Measurements from ENCODE around the gene SLC22A1.
"Not testable (repeated sequence)": the region's sequence is repeated elsewhere in the genome, so short reads cannot be mapped to it uniquely, and the experiment has no call there.

SLC22A1 gene

DNA sequence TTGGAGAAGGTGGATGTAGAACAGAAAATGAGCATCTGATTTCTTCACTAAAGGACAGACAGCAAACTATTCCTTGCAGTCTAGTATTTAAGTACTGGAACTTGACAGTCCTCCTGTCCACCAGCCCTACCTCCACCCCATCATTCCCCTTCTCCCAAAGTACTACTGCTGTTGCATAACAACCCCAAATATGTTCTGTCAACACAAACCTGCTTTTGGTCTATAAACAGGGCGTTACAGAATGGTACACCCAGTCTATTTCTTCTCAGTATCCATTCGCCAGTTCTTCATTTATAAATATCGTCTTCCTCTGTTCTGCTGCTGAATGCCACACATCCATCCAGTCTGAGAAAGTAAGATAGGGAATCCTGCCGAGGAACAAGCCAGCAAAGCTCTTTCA lies 27.7 kb upstream of the SLC22A1 start:
- DNase-seq (ENCODE audit: low read depth) = no peak

DNA sequence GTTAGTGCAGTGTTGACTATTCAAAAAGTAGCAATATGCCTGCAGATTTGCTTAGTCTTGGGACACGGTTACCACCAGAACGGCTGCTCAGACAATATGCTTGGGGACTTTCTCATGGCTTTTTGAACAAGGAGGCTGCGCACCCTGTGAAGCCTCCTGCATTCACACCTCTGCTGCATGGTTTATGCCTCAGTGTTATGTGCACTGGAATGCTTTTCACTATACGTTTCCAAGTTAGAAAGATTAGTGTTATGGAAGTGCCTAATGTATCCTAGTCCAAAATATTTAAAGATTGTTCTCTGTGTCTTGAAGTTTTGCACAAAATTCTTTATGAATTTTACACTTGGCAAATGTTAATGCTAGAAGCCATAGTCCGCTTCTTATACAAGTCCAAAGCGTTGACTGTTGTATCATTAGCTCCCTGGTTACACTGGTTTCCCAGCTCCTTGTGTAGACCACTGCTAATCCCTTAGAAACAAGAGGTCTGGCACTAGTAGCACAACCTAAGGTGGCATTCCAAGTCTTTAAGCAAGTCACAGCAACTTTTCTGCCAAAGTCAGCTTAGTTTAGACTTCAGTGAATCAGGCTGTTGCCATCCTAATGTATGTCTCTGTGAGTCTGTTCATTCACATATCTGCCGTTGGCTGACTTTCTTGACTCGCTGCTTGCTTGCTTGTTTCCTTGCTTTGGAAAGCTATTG lies 26.3 kb upstream of the SLC22A1 start:
- DNase-seq (ENCODE audit: low read depth) = no peak

DNA sequence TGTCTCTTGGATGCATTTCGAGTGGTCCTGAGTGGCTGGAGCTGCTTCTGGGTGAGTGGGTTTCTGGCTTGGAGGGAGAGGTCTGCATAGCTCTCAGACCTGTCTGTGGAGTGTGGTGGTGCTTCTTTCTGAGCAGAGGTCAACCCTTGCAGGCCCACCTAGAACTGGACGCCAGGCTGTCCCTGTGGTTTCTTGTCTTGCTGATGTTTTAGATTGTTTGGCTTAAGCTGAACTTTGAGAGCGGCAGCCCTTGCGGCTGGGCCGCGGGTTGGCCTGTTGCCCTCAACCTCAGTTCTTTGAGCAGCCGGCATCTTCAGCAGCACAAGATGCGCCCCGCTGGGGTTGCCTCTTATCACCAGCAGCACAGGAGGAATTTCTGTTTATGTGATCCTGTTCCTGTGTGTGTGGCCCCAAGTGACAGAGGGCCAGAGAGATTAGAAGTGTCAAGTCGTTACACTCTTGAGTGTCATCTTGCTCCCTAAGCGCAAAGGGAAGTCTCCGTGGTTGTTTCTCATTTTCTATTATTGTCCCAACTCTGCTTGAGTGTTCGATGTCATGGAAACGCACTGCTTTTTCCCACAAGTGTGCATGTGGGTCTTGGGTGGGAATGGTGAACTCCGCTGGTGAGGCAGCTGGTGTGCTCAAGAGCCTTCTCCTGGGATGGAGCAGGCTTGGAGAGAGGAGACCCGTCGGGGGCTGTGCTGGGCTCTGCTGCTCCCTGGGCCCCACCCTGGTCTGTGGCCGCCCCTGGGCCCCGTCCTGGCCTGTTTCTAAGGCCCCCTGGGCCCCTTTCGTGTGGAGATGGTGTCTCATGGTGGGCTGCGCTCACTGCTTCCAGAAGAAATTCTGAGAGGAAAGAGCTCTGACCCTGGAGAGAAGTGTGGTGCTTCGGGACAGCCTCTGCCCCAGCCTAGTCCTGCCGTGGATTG lies 20.1 kb upstream of the SLC22A1 start:
- no peak for DNase-seq (ENCODE audit: low read depth)

DNA sequence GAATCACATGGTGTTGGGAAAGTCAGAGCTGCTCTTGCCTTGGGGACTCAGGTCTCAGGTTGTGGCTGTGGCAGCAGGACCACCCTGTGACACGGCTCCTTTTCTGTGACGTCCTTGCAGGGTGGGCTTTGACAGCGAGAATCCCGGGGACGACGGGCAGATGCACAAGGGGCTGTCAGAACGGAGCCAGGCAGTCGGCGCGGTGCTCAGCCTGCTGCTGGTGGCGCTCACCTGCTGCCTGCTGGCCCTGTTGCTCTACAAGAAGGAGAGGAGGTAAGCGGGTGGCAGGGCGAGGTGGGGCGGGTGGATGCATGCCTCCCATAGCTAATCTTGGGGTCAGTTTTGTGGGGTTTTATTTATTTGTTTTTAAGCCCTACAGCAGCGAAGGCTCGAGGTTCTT lies 19.2 kb upstream of the SLC22A1 start:
- no peak for DNase-seq (ENCODE audit: low read depth)

DNA sequence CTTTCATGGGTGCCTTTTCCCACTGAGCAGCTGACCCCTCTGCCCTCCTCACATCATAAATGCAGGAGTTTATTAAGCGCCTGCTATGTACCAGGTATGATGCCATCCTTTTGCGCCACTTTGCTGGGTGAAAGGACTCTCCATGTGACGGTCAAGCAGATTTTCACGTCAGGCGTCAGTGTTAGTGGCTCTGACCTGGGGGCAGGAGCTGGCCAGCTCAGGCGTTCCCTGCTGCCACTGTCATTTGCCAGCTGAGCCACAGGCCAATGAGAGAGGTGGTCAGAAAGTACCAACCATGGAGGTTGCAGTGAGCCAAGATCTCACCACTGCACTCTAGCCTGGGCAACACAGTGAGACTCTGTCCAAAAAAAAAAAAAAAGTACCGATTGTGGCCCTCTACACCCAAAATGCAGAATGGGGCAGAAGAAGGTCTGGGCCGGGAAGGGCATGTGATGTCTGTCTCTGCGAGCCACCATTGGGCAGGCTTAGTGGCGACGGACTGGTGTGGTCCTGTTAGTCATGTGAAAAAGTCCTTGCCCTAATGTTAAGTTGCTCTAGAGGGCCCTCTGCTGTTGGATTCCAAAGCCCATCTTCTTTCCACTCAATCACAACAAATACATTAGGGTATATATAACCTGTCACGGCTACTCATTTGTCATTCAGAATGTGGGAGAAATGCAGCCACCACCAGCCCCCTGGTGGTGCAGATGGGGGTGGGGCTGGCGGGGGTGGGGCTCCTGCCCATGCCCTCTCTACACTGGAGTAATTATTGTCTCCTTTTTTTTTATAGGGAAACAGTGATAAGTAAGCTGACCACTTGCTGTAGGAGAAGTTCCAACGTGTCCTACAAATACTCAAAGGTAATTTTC lies 18.4 kb upstream of the SLC22A1 start:
- no peak for DNase-seq (ENCODE audit: low read depth)

DNA sequence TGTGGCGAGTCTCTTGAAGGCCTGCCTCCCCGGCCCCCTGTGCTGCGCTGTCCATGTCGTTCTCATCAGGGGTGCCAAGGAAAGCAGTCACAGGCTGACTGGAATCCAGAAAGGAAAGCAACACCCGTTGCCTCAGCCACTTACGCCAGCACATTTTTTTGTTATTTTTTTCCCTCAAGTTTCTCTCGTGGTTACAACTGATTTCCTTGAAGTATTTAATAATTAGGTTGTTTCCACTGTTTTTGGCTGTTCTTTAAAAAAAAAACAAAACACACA lies 17.9 kb upstream of the SLC22A1 start:
- no peak for DNase-seq (ENCODE audit: low read depth)

DNA sequence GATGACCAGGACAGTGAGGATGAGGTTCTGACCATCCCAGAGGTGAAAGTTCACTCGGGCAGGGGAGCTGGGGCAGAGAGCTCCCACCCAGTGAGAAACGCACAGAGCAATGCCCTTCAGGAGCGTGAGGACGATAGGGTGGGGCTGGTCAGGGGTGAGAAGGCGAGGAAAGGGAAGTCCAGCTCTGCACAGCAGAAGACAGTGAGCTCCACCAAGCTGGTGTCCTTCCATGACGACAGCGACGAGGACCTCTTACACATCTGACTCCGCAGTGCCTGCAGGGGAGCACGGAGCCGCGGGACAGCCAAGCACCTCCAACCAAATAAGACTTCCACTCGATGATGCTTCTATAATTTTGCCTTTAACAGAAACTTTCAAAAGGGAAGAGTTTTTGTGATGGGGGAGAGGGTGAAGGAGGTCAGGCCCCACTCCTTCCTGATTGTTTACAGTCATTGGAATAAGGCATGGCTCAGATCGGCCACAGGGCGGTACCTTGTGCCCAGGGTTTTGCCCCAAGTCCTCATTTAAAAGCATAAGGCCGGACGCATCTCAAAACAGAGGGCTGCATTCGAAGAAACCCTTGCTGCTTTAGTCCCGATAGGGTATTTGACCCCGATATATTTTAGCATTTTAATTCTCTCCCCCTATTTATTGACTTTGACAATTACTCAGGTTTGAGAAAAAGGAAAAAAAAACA lies 16.6 kb upstream of the SLC22A1 start:
- DNase-seq (ENCODE audit: low read depth) = no peak

DNA sequence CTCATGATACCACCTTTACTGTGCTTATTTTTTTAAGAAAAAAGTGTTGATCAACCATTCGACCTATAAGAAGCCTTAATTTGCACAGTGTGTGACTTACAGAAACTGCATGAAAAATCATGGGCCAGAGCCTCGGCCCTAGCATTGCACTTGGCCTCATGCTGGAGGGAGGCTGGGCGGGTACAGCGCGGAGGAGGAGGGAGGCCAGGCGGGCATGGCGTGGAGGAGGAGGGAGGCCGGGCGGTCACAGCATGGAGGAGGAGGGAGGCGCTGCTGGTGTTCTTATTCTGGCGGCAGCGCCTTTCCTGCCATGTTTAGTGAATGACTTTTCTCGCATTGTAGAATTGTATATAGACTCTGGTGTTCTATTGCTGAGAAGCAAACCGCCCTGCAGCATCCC lies 15.6 kb upstream of the SLC22A1 start:
- no peak for DNase-seq (ENCODE audit: low read depth)

DNA sequence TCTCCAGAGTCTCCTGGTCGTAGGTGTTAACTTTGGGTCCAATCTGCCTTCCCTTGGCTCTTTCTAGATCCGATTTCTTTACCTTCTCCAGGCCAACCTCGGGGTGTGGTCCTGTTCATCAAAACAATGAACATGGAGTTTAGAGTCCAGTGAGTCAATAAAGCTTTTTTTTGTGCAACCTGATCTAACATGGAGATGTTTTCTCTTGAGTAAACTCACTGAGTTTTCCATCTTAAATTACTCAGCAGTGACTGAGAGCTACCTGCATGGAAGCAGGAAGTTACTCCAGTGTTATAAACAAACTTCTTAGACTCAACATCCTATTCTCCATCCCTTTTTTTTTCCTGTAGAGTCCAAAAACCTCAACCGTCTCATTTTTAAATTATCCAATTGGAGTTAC lies 14.9 kb upstream of the SLC22A1 start:
- DNase-seq (ENCODE audit: low read depth) = no peak

DNA sequence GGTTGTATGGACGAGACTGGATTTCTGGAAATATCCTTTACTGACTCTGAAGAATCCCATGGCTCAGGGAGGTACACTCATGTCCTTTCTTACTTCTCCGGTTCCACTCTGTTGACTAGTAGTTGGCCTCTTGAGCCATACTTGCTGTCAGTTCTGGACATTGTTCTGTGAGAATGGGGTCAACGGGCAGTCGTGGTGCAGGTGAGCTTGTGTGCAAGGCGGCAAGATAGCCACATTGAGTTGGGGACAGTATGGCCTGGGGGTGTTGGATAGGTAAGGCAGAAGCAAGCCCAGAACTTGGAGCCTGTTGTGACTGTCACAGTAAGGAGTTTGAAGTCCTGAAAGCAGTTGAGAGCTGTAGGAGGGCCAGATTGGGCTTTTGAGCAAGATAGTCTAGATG lies 13.5 kb upstream of the SLC22A1 start:
- no peak for DNase-seq (ENCODE audit: low read depth)

DNA sequence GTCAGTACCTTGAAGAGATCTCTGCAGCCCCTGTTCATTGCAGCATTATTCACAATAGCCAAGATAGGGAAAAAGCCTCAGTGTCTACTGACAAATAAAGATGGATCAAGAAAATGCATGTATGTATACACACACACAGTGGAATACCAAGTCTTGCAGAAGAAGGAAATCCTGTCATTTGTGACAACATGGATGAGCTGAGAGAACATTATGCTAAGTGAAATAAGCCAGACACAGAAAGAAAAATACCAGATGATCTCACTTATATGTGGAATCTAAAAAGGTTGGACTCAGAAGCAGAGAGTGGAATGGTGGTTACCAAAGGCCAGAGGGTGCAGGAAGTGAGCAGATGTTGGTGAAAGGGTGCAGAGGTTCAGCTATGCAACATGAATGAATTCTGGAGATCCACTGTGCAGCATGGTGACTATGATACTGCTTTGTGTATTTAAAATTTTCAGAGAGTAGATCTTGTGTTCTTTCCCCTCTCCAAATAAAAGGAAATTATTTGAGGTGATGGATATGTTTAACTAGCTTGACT lies 11.0 kb upstream of the SLC22A1 start:
- no peak for DNase-seq (ENCODE audit: low read depth)

DNA sequence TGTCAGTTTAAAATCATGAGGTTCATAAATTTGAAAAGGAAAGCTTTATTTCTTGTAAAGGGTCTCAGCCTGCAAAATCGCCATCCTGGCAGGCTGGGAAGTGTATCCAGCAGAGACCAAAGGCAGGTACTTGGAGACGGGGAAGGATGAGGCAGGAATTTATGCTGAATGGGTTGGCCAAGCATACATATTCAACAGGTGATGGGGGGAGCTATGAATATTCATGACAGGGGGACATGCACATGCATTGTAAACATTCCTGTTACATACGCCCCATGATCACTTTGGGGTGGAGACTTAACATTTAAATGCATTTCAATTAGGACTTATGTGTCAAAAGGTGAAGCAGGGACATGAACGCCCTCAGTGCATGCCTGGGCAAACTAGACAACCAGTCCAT lies 9.8 kb upstream of the SLC22A1 start:
- no peak for DNase-seq (ENCODE audit: low read depth)

DNA sequence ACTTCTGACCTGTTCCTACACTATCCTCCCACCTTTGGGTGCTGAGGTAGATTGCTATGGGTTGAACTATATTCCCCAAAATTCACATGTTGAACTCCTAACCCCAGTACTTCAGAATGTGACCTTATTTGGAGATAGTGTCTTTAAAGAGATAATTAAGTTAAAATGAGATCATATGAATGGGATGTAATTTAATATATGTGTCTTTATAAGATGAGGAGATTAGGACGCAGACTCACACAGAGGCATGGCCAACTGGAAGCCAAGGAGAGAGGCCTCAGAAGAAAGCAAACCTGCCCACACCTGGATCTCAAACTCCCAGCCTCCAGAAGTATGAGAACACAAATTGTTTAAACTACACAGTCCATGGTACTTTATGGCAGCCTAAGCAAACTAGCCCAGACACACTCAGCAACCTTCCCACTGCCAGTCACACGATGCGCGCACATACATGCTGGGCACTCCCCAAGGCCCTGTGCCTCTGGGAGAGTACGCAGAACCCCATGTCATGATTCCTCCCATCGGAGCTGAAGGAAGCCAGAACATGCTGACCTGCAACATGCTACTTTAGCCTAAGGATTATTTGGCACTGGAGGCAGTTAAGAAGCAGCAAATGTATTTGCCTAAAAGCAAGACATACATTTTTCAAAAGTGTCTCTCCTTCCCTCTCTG lies 8.9 kb upstream of the SLC22A1 start:
- DNase-seq (ENCODE audit: low read depth) = no peak

DNA sequence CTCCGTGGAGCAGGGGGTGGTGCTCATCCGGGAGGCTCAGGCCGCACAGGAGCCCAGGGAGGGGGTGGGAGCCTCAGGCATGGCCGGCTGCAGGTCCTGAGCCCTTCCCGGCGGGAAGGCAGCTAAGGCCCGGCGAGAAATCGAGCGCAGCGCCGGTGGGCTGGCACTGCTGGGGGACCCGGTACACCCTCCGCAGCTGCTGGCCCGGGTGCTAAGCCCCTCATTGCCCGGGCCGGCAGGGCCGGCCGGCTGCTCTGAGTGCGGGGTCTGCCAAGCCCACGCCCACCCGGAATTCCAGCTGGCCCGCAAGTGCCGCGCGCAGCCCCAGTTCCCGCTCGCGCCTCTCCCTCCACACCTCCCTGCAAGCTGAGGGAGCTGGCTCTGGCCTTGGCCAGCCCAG lies 7.1 kb upstream of the SLC22A1 start:
- not testable (repeated sequence) for DNase-seq (ENCODE audit: low read depth)

DNA sequence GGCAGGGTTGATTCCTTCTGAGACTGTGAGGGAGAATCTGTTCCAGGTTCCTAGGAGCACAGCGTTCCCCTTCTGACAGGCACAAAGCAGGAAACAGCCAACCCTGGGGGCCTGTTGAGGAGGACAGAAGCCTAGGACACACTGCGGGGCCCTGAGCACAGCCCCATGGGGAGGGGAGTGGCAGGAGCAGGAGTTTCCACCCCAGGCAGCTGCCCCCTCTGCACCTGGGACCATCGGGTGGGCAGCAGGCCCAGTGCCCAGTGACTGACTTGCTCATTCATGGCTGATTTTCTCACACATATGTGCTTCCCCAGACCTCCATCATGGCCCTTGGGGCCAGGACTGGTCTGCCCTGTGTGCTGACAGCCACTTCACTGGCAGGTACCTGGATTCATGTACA lies 6.2 kb upstream of the SLC22A1 start:
- no peak for DNase-seq (ENCODE audit: low read depth)

DNA sequence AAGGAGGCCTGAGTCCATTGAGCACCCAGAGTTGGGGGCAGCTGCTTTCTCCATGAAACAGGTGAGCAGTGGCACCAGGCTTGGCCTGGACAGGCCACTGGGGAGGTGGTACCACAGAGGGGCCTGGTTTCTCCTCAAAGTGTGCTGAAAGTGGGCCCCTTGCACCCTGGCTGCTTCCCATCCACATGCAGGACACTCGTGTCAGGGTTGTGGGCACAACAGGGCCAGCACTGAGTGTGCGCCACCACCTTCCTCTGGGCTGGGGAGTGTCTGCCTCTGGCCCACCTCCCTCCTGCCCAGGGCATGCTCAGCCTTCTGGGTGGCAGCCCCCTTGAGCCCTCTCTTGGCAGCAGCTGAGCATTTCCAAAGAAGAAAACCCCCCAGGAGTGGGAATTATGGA lies 5.2 kb upstream of the SLC22A1 start:
- DNase-seq (ENCODE audit: low read depth) = no peak

DNA sequence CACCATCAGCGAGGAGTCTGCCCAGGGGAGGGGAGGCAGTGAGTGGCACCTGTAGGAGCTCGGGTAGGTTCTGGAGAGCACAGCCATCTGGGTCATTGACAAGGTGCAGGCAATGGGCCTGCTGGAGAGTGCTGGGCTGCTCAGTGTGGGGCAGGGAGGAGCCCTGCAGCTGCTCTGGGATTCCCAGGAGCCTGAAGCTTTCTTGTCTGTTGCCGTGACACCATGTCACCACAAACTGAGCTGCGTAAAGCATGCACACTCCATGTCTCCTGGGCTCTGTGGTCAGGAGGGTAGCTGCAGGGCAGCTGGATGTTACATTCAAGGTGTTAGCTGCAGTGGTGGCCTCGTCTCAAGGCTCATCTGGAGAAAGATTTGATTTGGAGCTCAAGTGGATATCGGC lies 4.5 kb upstream of the SLC22A1 start:
- DNase-seq (ENCODE audit: low read depth) = no peak

DNA sequence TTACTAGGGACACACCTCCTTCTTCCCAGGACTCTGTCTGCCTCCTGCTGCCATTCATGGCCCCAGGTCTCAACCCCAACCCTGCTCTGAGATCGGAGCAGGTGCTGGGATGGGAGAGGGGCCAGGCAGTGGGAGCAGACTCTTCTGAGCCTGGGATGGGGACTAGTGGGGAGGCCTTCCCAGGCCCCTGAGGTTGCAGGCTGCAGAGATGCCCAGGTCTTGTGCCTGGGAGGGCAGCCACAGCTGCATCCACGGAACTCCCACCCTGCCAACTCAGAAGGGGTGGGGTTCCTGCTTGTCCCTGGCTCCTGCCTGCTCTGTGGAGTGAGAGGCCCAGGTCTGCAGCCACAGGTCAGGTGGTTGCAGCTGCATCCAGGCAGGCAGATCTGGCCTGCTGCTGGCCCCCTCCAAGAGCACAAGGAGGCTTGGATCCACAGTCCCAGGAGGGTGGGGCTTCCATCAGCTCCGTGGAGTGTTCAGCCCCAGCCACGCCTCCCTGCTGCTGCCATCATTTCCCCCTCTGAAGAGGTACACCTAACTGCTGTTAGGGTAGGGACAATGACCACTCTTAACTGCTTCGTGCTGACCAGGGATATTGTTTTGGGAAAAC lies 2.9 kb upstream of the SLC22A1 start:
- no peak for DNase-seq (ENCODE audit: low read depth)

DNA sequence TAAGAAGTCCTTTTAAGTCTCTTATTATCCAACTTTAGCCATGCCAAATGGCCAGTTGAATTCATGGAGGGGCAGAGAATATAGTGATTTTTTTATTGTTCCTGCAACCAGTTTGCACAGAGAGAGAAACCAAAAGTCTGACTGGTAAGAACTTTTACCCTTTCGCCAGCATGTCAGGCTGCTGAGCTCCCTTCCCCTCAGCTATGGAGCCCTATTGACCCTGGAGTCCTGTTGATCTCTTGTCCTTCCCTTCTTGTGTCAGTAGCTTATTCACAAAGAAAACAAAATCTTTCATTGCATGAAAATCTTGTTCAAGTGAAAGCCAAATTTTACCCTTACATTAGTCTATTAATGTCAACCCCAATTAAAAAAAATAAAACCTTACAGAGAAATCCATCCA lies 1.5 kb upstream of the SLC22A1 start:
- no peak for DNase-seq (ENCODE audit: low read depth)

DNA sequence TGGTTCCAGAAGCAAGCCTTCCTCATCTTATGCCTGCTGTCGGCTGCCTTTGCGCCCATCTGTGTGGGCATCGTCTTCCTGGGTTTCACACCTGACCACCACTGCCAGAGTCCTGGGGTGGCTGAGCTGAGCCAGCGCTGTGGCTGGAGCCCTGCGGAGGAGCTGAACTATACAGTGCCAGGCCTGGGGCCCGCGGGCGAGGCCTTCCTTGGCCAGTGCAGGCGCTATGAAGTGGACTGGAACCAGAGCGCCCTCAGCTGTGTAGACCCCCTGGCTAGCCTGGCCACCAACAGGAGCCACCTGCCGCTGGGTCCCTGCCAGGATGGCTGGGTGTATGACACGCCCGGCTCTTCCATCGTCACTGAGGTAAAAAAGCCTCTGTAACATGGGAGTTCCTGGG lies 366 bp downstream of the SLC22A1 start:
- no peak for DNase-seq (ENCODE audit: low read depth)

DNA sequence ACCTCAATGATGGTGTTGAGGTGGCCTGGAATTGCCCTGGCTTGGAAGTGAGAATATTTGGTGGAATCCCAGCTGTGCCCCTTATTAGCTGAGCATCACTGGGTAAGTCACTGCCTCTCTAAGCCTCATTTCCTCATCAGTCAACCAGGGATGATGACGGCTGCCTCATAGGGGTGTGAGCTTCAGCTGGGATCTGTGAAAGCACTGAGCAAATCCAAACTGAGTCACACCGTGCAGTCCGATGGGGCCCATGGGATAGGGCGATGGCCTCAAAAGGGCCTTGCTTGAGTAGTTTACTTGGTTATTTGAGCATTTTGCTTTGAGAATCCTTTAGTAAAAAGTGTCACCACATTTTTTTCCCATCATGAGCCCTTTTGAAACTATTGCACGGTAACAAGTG lies 1.1 kb downstream of the SLC22A1 start:
- DNase-seq (ENCODE audit: low read depth) = no peak
